Islet precursor cell (in vitro differentiated cells): ENCODE measurements around the gene CPNE4.
"Not testable (repeated sequence)": the region's sequence is repeated elsewhere in the genome, so short reads cannot be mapped to it uniquely, and the experiment has no call there.

Source experiments
- DNase-seq: peaks from one replicate; pipeline ENCODE4 v3.0.0-alpha.2; 2018

Gene CPNE4

GRCh38 chr3:132016061-132017041, 18.5 kb downstream of the CPNE4 start:
- no peak for DNase-seq

GRCh38 chr3:132014105-132014504, 20.7 kb downstream of the CPNE4 start:
- no peak for DNase-seq

- DNase-seq, result no peak
Observed at GRCh38 chr3:132009241-132009640, 25.6 kb downstream of the CPNE4 start.

- DNase-seq, result no peak
Observed at GRCh38 chr3:132008837-132009236, 26.0 kb downstream of the CPNE4 start.

- no peak for DNase-seq
Observed at GRCh38 chr3:132007617-132008016, 27.2 kb downstream of the CPNE4 start.

- peak; percentile 65 for DNase-seq
Observed at GRCh38 chr3:132006605-132007204, 28.1 kb downstream of the CPNE4 start.

GRCh38 chr3:132004571-132004970, 30.2 kb downstream of the CPNE4 start:
- DNase-seq, result no peak

GRCh38 chr3:132003685-132004084, 31.1 kb downstream of the CPNE4 start:
- DNase-seq, result no peak

GRCh38 chr3:132001999-132002398, 32.8 kb downstream of the CPNE4 start:
- no peak for DNase-seq

- no peak for DNase-seq
Observed at GRCh38 chr3:132001036-132001435, 33.8 kb downstream of the CPNE4 start.

- no peak for DNase-seq
Observed at GRCh38 chr3:131998027-131998426, 36.8 kb downstream of the CPNE4 start.

GRCh38 chr3:131995891-131996290, 38.9 kb downstream of the CPNE4 start:
- DNase-seq, result no peak

- DNase-seq, result no peak
Observed at GRCh38 chr3:131989318-131989717, 45.5 kb downstream of the CPNE4 start.

GRCh38 chr3:131988209-131988608, 46.6 kb downstream of the CPNE4 start:
- DNase-seq, result no peak

- no peak for DNase-seq
Observed at GRCh38 chr3:131983689-131984088, 51.1 kb downstream of the CPNE4 start.

GRCh38 chr3:131981323-131981722, 53.5 kb downstream of the CPNE4 start:
- no peak for DNase-seq

- DNase-seq, result no peak
Observed at GRCh38 chr3:131976448-131976847, 58.4 kb downstream of the CPNE4 start.

- no peak for DNase-seq
Observed at GRCh38 chr3:131975047-131975446, 59.8 kb downstream of the CPNE4 start.

- DNase-seq, result no peak
Observed at GRCh38 chr3:131973731-131974130, 61.1 kb downstream of the CPNE4 start.

GRCh38 chr3:131972550-131972949, 62.3 kb downstream of the CPNE4 start:
- DNase-seq, result no peak

- DNase-seq, result no peak
Observed at GRCh38 chr3:131972091-131972490, 62.7 kb downstream of the CPNE4 start.

GRCh38 chr3:131963442-131963841, 71.4 kb downstream of the CPNE4 start:
- not testable (repeated sequence) for DNase-seq

- DNase-seq, result no peak
Observed at GRCh38 chr3:131962982-131963381, 71.8 kb downstream of the CPNE4 start.

- no peak for DNase-seq
Observed at GRCh38 chr3:131960324-131960723, 74.5 kb downstream of the CPNE4 start.
